Thoracic aorta (tissue), 2 donors: ENCODE measurements around the gene BTNL3. TPM values are rescaled to one million over a fixed set of nuclear protein-coding genes. Genes with fewer than 3 reads are reported as not detected.

Experiments
- ATAC-seq: fragments of 150-250 bp; one replicate; pipeline ENCODE4 v1.8.0; 2017; ENCODE audit warnings: low read depth; ENCODE audit not compliant: insufficient number of reproducible peaks, low FRiP score
- DNase-seq: peaks from one replicate; pipeline ENCODE4 v3.0.0-alpha.2; 2020; ENCODE audit warnings: low spot score
- H3K27ac ChIP-seq, 2 donors: fragments of 200-600 bp; sonication (generic); 1 replicate in 1 of 2; 2 replicates in 1 of 2; pipeline ENCODE4 v1.5.1; 2016; ENCODE audit warnings: mild to moderate bottlenecking in 2 of 2, moderate library complexity in 2 of 2
- H3K27me3 ChIP-seq: fragments of 200-600 bp; sonication (generic); replicated peaks from 2 replicates; pipeline ENCODE4 v1.6.0; 2016; ENCODE audit warnings: mild to moderate bottlenecking; ENCODE audit not compliant: insufficient read depth
- H3K36me3 ChIP-seq: fragments of 200-600 bp; sonication (generic); one replicate; pipeline ENCODE4 v1.5.1; 2016
- H3K4me1 ChIP-seq, 2 donors: fragments of 200-600 bp; sonication (generic); 1 replicate in 1 of 2; 2 replicates in 1 of 2; pipeline versions ENCODE4 v1.5.1 to v1.6.0; 2016; ENCODE audit warnings: low read depth in 2 of 2, mild to moderate bottlenecking in 1 of 2; ENCODE audit not compliant: control insufficient read depth in 1 of 2
- H3K4me3 ChIP-seq: fragments of 200-600 bp; sonication (generic); 2 replicates; pipeline ENCODE4 v1.5.1; 2016; ENCODE audit warnings: mild to moderate bottlenecking
- H3K9me3 ChIP-seq: fragments of 200-600 bp; sonication (generic); 2 replicates; pipeline ENCODE4 v1.5.1; 2016
- total RNA-seq, 2 donors: library from RNA; depleted of rRNA; stranded (reverse); fragments of >200 nt; gene quantifications; one replicate each; pipeline versions ENCODE4 v1.1.0 to v1.2.3, GENCODE V29; 2016
- TF ChIP-seq, protein P1 (sequence below): fragments of 200-600 bp; sonication (generic); IDR thresholded peaks from one replicate; pipeline ENCODE4 v1.5.1; 2019; ENCODE audit warnings: antibody characterized with exemption

BTNL3 gene
- total RNA-seq, 2 donors from 2014 or later: not detected

DNA sequence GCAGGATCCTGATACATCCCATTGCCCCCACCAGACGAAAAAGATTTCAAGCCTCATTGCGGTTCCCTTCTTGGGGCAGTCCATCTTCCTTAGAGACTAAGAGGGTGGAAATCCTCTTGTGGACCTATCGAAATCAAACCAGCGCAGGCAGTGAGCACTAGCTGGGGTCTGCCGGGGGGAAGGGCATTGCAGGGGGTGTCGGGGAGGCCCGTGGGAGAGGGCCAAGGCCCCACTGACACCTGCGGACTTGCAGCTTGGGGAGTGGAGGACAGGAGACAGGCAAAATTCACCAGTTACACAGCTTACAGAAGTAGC is 51.9 kb downstream of the BTNL3 start:
- DNase-seq: no peak
- no peaks in the 10 kb centered on the region for H3K36me3 ChIP-seq
- no peak overlapping the region for H3K4me3 ChIP-seq
- no peak overlapping the region for H3K27ac ChIP-seq
- H3K4me1 ChIP-seq: no peaks in the 10 kb centered on the region
- no peak for ATAC-seq
- no peaks in the 10 kb centered on the region for H3K27me3 ChIP-seq
- TF ChIP-seq, protein P1, sequence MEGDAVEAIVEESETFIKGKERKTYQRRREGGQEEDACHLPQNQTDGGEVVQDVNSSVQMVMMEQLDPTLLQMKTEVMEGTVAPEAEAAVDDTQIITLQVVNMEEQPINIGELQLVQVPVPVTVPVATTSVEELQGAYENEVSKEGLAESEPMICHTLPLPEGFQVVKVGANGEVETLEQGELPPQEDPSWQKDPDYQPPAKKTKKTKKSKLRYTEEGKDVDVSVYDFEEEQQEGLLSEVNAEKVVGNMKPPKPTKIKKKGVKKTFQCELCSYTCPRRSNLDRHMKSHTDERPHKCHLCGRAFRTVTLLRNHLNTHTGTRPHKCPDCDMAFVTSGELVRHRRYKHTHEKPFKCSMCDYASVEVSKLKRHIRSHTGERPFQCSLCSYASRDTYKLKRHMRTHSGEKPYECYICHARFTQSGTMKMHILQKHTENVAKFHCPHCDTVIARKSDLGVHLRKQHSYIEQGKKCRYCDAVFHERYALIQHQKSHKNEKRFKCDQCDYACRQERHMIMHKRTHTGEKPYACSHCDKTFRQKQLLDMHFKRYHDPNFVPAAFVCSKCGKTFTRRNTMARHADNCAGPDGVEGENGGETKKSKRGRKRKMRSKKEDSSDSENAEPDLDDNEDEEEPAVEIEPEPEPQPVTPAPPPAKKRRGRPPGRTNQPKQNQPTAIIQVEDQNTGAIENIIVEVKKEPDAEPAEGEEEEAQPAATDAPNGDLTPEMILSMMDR: no peak
- no peaks in the 10 kb centered on the region for H3K9me3 ChIP-seq

- no peaks in the 10 kb centered on the region for H3K27me3 ChIP-seq
- no peaks in the 10 kb centered on the region for H3K4me1 ChIP-seq
- TF ChIP-seq, protein P1: no peak
- no peak overlapping the region for H3K4me3 ChIP-seq
- DNase-seq: no peak
- H3K36me3 ChIP-seq: no peaks in the 10 kb centered on the region
- H3K9me3 ChIP-seq: no peaks in the 10 kb centered on the region
- ATAC-seq: no peak
- no peak overlapping the region for H3K27ac ChIP-seq
Measured at GRCh38 chr5:181041043-181041442, 52.4 kb downstream of the BTNL3 start.

DNA sequence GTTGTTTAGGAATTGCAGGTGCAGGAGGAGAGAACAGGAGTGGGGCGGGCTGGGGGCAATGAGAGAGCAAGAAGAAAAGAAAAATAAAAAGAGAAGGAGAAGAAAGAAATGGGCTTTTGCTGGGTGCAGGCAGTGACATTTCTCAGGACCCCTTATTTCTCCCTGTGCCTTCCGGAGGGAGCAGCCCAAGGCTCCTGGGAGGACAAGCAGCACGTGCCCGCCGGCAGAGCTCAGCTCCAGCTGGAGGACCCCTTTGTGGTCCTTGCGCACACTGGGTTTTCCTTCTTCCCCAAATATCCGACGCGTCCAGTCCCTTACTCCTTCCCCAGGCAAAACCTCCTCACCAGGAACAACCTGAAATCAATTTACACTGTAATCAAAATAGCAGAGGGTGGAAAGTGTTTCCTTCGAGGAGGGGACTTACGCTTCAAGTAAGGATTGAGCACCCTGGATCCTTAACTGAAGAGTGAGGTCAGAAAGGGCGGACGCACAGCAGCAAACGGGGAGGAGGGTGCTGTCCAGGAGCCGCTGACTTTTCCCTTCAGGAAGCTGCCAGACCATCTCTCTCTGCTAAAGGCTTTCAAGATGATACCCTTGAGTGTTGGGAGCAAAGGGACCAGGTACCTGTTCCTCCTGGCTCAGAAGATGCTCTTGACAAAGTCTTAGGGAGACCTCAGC is 53.5 kb downstream of the BTNL3 start:
- no peak overlapping the region for H3K4me3 ChIP-seq
- no peak overlapping the region for H3K27ac ChIP-seq

DNA sequence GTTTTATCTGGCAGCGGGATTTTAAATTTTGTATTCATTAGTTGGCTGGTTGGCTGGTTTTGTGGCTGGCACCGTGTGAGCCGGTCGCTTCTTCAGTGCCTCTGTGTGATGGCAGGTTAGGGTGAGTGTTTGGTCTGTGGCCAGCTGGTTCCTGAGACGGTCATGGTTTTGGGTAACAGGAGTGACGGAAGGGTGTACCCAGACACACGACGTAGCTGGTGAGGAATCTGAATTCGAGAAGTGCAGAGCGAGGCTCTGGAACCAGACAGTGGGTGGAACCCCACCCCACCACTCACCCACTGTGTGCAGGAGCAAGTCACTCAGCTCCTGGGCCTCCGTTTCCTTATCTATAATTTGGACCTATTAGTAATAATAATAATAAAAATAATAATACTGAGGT is 54.1 kb downstream of the BTNL3 start:
- ATAC-seq: no peak
- no peak overlapping the region for H3K4me3 ChIP-seq
- no peak for DNase-seq
- H3K4me1 ChIP-seq: no peaks in the 10 kb centered on the region
- no peak overlapping the region for H3K27ac ChIP-seq
- no peaks in the 10 kb centered on the region for H3K27me3 ChIP-seq
- TF ChIP-seq, protein P1: no peak
- H3K9me3 ChIP-seq: no peaks in the 10 kb centered on the region
- no peaks in the 10 kb centered on the region for H3K36me3 ChIP-seq

More for the DNA sequence above, 53.5 kb downstream of the BTNL3 start:
- Histone ChIP-seq H3K36me3 (no peaks in the 10 kb centered on the region), H3K4me1 (no peaks in the 10 kb centered on the region), H3K9me3 (no peaks in the 10 kb centered on the region), H3K27me3 (no peaks in the 10 kb centered on the region)
- ATAC-seq (no peak), DNase-seq (no peak)
- TF ChIP-seq, protein P1: no peak

DNA sequence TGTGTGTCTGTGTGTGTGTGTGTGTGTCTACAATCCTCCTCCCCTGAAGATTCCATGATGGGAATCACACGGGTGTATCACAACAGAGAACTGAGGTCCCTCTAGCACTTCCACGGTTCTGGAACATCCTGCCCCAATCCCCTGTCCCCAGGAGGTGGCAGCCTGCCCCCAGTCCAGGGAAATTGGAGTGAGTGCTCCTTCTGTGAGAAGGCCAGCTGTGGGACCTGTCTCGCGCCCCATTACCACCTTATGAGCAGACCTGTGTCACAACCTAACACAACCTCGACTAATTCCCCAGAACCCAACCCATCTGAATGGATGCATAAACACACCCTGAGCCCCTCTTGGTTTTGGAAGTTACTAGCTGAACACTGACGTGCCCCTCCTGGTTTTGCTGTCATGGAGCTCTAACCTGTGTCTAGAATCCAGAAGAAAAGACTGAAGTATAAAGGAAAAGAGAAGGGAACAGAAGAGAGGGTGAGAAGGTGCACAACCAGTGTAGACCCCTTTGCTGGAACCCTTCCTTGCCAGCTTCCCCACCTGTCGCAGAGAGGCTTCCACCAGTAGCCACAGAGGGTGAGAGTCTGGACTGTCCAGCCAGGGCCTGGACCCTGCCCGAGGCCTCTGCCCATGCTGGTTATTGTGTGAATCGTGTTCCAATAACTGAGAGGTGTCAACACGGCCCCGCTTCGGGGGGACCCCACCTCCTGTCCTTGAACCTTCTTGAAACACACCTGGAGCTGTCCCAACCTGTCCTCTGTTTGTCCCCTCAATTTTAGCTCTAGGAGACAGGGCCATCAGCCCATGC is 54.8 kb downstream of the BTNL3 start:
- Histone ChIP-seq H3K36me3 (no peaks in the 10 kb centered on the region), H3K27ac (no peak overlapping the region), H3K9me3 (no peaks in the 10 kb centered on the region), H3K27me3 (no peaks in the 10 kb centered on the region), H3K4me1 (no peaks in the 10 kb centered on the region), H3K4me3 (no peak overlapping the region)
- TF ChIP-seq, protein P1: no peak
- DNase-seq (no peak), ATAC-seq (no peak)
